GM13977 (cell line): ENCODE data around the gene ZBTB7C.

Source experiments
- DNase-seq: peaks from one replicate; pipeline ENCODE4 v3.0.0; 2012; ENCODE audit warnings: low spot score
- CTCF ChIP-seq: IDR thresholded peaks from 2 replicates; pipeline ENCODE4 v1.5.1; 2012; ENCODE audit warnings: mild to moderate bottlenecking, control low read depth; ENCODE audit not compliant: insufficient read depth; ENCODE audit errors: extremely low read depth, missing control alignments
- in situ Hi-C: fragments of 300-500 bp; cut with MboI; formaldehyde crosslinking; loops from one replicate; pipeline ENCODE4 v1.12.0; 2022; ENCODE audit warnings: low sequenced_read_pairs, low pct_unique_long_range_greater_than_20kb, mixed read lengths, inconsistent platforms; ENCODE audit not compliant: unreplicated experiment

The ZBTB7C gene

GRCh38 chr18:48140731-48141130 is 268.5 kb downstream of the ZBTB7C start:
- no peak for DNase-seq
- in situ Hi-C loops, result no loop called here
- TF ChIP-seq CTCF, result no peak

GRCh38 chr18:48139431-48140347 is 269.5 kb downstream of the ZBTB7C start:
- TF ChIP-seq CTCF, result no peak
- no peak for DNase-seq
- in situ Hi-C loops, result no loop called here

GRCh38 chr18:48138660-48139430 is 270.3 kb downstream of the ZBTB7C start:
- TF ChIP-seq CTCF, result no peak
- DNase-seq, result no peak
- in situ Hi-C loops, result no loop called here

GRCh38 chr18:48138210-48138609 is 271.0 kb downstream of the ZBTB7C start:
- in situ Hi-C loops, result no loop called here
- no peak for TF ChIP-seq CTCF
- DNase-seq, result no peak

- in situ Hi-C loops, result no loop called here
- TF ChIP-seq CTCF, result no peak
- DNase-seq, result no peak
These were observed 271.7 kb downstream of the ZBTB7C start for GRCh38 chr18:48137374-48138081.

- no peak for TF ChIP-seq CTCF
- no peak for DNase-seq
- in situ Hi-C loops, result no loop called here
These were observed 272.3 kb downstream of the ZBTB7C start for GRCh38 chr18:48136827-48137373.
